Measurements from ENCODE around the gene GPR150.

The GPR150 gene

GRCh38 chr5:95662946-95663345 is 43.1 kb downstream of the GPR150 start:
- Histone ChIP-seq H3K4me3 (ENCODE audit: low read length) (no peak overlapping the region), H3K27ac (ENCODE audit: low read length) (no peak overlapping the region), H3K9me3 (ENCODE audit: insufficient read depth, low read depth, low read length) (no peaks in the 10 kb centered on the region), H3K4me1 (ENCODE audit: insufficient read depth, low read length) (no peaks in the 10 kb centered on the region), H3K36me3 (ENCODE audit: insufficient read depth, low read depth, low read length) (no peaks in the 10 kb centered on the region), H3K9ac (ENCODE audit: low read depth, low read length) (no peak overlapping the region), H3K27me3 (ENCODE audit: insufficient read depth, low read length) (no peaks in the 10 kb centered on the region)

GRCh38 chr5:95664204-95664786 is 44.4 kb downstream of the GPR150 start:
- H3K9ac ChIP-seq (ENCODE audit: low read depth, low read length) = no peak overlapping the region
- H3K27ac ChIP-seq (ENCODE audit: low read length) = no peak overlapping the region
- H3K4me3 ChIP-seq (ENCODE audit: low read length) = no peak overlapping the region

GRCh38 chr5:95667061-95667618 is 47.3 kb downstream of the GPR150 start:
- Histone ChIP-seq H3K27me3 (ENCODE audit: insufficient read depth, low read length) (no peaks in the 10 kb centered on the region), H3K4me1 (ENCODE audit: insufficient read depth, low read length) (no peaks in the 10 kb centered on the region), H3K9ac (ENCODE audit: low read depth, low read length) (no peak overlapping the region), H3K4me3 (ENCODE audit: low read length) (no peak overlapping the region), H3K9me3 (ENCODE audit: insufficient read depth, low read depth, low read length) (no peaks in the 10 kb centered on the region), H3K36me3 (ENCODE audit: insufficient read depth, low read depth, low read length) (no peaks in the 10 kb centered on the region), H3K27ac (ENCODE audit: low read length) (no peak overlapping the region)

More at GRCh38 chr5:95664204-95664786, 44.4 kb downstream of the GPR150 start:
- no peaks in the 10 kb centered on the region for H3K36me3 ChIP-seq (ENCODE audit: insufficient read depth, low read depth, low read length)
- no peaks in the 10 kb centered on the region for H3K27me3 ChIP-seq (ENCODE audit: insufficient read depth, low read length)
- H3K4me1 ChIP-seq (ENCODE audit: insufficient read depth, low read length) = no peaks in the 10 kb centered on the region
- H3K9me3 ChIP-seq (ENCODE audit: insufficient read depth, low read depth, low read length) = no peaks in the 10 kb centered on the region

GRCh38 chr5:95667678-95668077 is 47.8 kb downstream of the GPR150 start:
- Histone ChIP-seq H3K4me1 (ENCODE audit: insufficient read depth, low read length) (no peaks in the 10 kb centered on the region), H3K9me3 (ENCODE audit: insufficient read depth, low read depth, low read length) (no peaks in the 10 kb centered on the region), H3K9ac (ENCODE audit: low read depth, low read length) (no peak overlapping the region), H3K36me3 (ENCODE audit: insufficient read depth, low read depth, low read length) (no peaks in the 10 kb centered on the region), H3K27me3 (ENCODE audit: insufficient read depth, low read length) (no peaks in the 10 kb centered on the region), H3K4me3 (ENCODE audit: low read length) (no peak overlapping the region), H3K27ac (ENCODE audit: low read length) (no peak overlapping the region)

GRCh38 chr5:95668216-95668615 is 48.3 kb downstream of the GPR150 start:
- H3K9me3 ChIP-seq (ENCODE audit: insufficient read depth, low read depth, low read length) = no peaks in the 10 kb centered on the region
- H3K27me3 ChIP-seq (ENCODE audit: insufficient read depth, low read length) = no peaks in the 10 kb centered on the region
- H3K36me3 ChIP-seq (ENCODE audit: insufficient read depth, low read depth, low read length) = no peaks in the 10 kb centered on the region
- no peaks in the 10 kb centered on the region for H3K4me1 ChIP-seq (ENCODE audit: insufficient read depth, low read length)
- no peak overlapping the region for H3K9ac ChIP-seq (ENCODE audit: low read depth, low read length)
- no peak overlapping the region for H3K27ac ChIP-seq (ENCODE audit: low read length)
- no peak overlapping the region for H3K4me3 ChIP-seq (ENCODE audit: low read length)

GRCh38 chr5:95668728-95669127 is 48.8 kb downstream of the GPR150 start:
- no peaks in the 10 kb centered on the region for H3K27me3 ChIP-seq (ENCODE audit: insufficient read depth, low read length)
- H3K9ac ChIP-seq (ENCODE audit: low read depth, low read length) = no peak overlapping the region
- H3K36me3 ChIP-seq (ENCODE audit: insufficient read depth, low read depth, low read length) = no peaks in the 10 kb centered on the region
- H3K9me3 ChIP-seq (ENCODE audit: insufficient read depth, low read depth, low read length) = no peaks in the 10 kb centered on the region
- no peak overlapping the region for H3K27ac ChIP-seq (ENCODE audit: low read length)
- no peak overlapping the region for H3K4me3 ChIP-seq (ENCODE audit: low read length)
- H3K4me1 ChIP-seq (ENCODE audit: insufficient read depth, low read length) = no peaks in the 10 kb centered on the region

GRCh38 chr5:95669540-95669939 is 49.7 kb downstream of the GPR150 start:
- no peaks in the 10 kb centered on the region for H3K4me1 ChIP-seq (ENCODE audit: insufficient read depth, low read length)
- no peak overlapping the region for H3K9ac ChIP-seq (ENCODE audit: low read depth, low read length)
- no peaks in the 10 kb centered on the region for H3K36me3 ChIP-seq (ENCODE audit: insufficient read depth, low read depth, low read length)
- no peak overlapping the region for H3K27ac ChIP-seq (ENCODE audit: low read length)
- H3K9me3 ChIP-seq (ENCODE audit: insufficient read depth, low read depth, low read length) = no peaks in the 10 kb centered on the region
- no peaks in the 10 kb centered on the region for H3K27me3 ChIP-seq (ENCODE audit: insufficient read depth, low read length)
- no peak overlapping the region for H3K4me3 ChIP-seq (ENCODE audit: low read length)

- H3K4me3 ChIP-seq (ENCODE audit: low read length) = no peak overlapping the region
- no peaks in the 10 kb centered on the region for H3K27me3 ChIP-seq (ENCODE audit: insufficient read depth, low read length)
- H3K9me3 ChIP-seq (ENCODE audit: insufficient read depth, low read depth, low read length) = no peaks in the 10 kb centered on the region
- no peaks in the 10 kb centered on the region for H3K4me1 ChIP-seq (ENCODE audit: insufficient read depth, low read length)
- H3K27ac ChIP-seq (ENCODE audit: low read length) = no peak overlapping the region
- no peak overlapping the region for H3K9ac ChIP-seq (ENCODE audit: low read depth, low read length)
- H3K36me3 ChIP-seq (ENCODE audit: insufficient read depth, low read depth, low read length) = no peaks in the 10 kb centered on the region
These were observed 50.1 kb downstream of the GPR150 start for GRCh38 chr5:95669985-95670384.

GRCh38 chr5:95670568-95670967 is 50.7 kb downstream of the GPR150 start:
- no peaks in the 10 kb centered on the region for H3K9me3 ChIP-seq (ENCODE audit: insufficient read depth, low read depth, low read length)
- H3K27me3 ChIP-seq (ENCODE audit: insufficient read depth, low read length) = no peaks in the 10 kb centered on the region
- no peak overlapping the region for H3K27ac ChIP-seq (ENCODE audit: low read length)
- H3K36me3 ChIP-seq (ENCODE audit: insufficient read depth, low read depth, low read length) = no peaks in the 10 kb centered on the region
- H3K4me3 ChIP-seq (ENCODE audit: low read length) = no peak overlapping the region
- H3K4me1 ChIP-seq (ENCODE audit: insufficient read depth, low read length) = no peaks in the 10 kb centered on the region
- no peak overlapping the region for H3K9ac ChIP-seq (ENCODE audit: low read depth, low read length)
